H1 (cell line): ENCODE measurements around the gene WNK2. TPM values are rescaled to one million over a fixed set of nuclear protein-coding genes. Genes with fewer than 3 reads are reported as not detected.

Experiments used
- CTCF ChIA-PET: fragments of 300-600 bp; sonication (Branson Sonifier 250); formaldehyde crosslinking; loops from one replicate; lab custom pipeline; 2021; ENCODE audit not compliant: partially characterized antibody; lab: Charles Lee
- POLR2A ChIA-PET: fragments of 300-600 bp; sonication (Branson Sonifier 250); formaldehyde crosslinking; loops from one replicate; lab custom pipeline; 2021; ENCODE audit warnings: inconsistent platforms; ENCODE audit not compliant: partially characterized antibody; lab: Charles Lee
- DNase-seq, 2 experiments: peaks; one replicate each; pipeline versions ENCODE4 v3.0.0 to v3.0.0-alpha.2; 2010 to 2022; ENCODE audit warnings: low spot score in 2 of 2, low read depth in 1 of 2, mixed read lengths in 1 of 2
- FAIRE-seq: peaks from 2 replicates; lab custom pipeline; 2011; peaks lifted over from hg19 to GRCh38; lab: Jason Lieb, UNC
- H2AFZ ChIP-seq: 2 replicates; pipeline ENCODE4 v1.8.1; 2012; ENCODE audit warnings: low read length, inconsistent platforms
- H2AK5ac ChIP-seq: 2 replicates; pipeline ENCODE4 v1.6.1; 2013; ENCODE audit warnings: low read depth, low read length
- H2BK120ac ChIP-seq: replicated peaks from 2 replicates; pipeline ENCODE3; 2013; ENCODE audit warnings: low read depth, low read length, inconsistent platforms
- H2BK12ac ChIP-seq: 2 replicates; pipeline ENCODE4 v1.6.1; 2013; ENCODE audit warnings: low read depth, low read length
- H2BK15ac ChIP-seq: 2 replicates; pipeline ENCODE4 v1.6.1; 2013; ENCODE audit warnings: low read length
- H2BK20ac ChIP-seq: 2 replicates; pipeline ENCODE4 v1.6.1; 2013; ENCODE audit warnings: low read length
- H2BK5ac ChIP-seq: 2 replicates; pipeline ENCODE4 v1.6.1; 2013; ENCODE audit warnings: low read depth, low read length
- H3K14ac ChIP-seq: 2 replicates; pipeline ENCODE4 v1.6.1; 2013; ENCODE audit warnings: inconsistent platforms; ENCODE audit not compliant: insufficient read length
- H3K18ac ChIP-seq: 2 replicates; pipeline ENCODE4 v1.6.1; 2013; ENCODE audit warnings: low read length; ENCODE audit errors: extremely low read depth
- H3K23ac ChIP-seq: 2 replicates; pipeline ENCODE4 v1.6.1; 2013; ENCODE audit warnings: inconsistent platforms; ENCODE audit not compliant: insufficient read length
- H3K23me2 ChIP-seq: 2 replicates; pipeline ENCODE4 v1.6.1; 2013; ENCODE audit warnings: low read depth, low read length
- H3K27ac ChIP-seq: 2 replicates; pipeline ENCODE4 v1.6.1; 2011; ENCODE audit warnings: low read depth, low read length, inconsistent platforms
- H3K27me3 ChIP-seq, 4 experiments: replicated peaks in 1 of 4; 1 replicate in 1 of 4; 2 replicates in 3 of 4; pipeline versions ENCODE4 v1.6.1 to v1.8.1; 2011 to 2013; ENCODE audit warnings: low read length in 3 of 4, mild to moderate bottlenecking in 3 of 4, inconsistent platforms in 2 of 4, mixed read lengths in 2 of 4, moderate library complexity in 1 of 4; ENCODE audit not compliant: control insufficient read depth in 3 of 4, insufficient read depth in 3 of 4; ENCODE audit errors: extremely low read depth in 1 of 4
- H3K36me3 ChIP-seq, 4 experiments: 2 replicates each; pipeline versions ENCODE4 v1.6.1 to v1.8.1; 2011 to 2013; ENCODE audit warnings: mild to moderate bottlenecking in 4 of 4, low read length in 3 of 4, moderate library complexity in 2 of 4, control low read depth in 1 of 4, inconsistent platforms in 1 of 4; ENCODE audit not compliant: insufficient read depth in 4 of 4, control insufficient read depth in 2 of 4
- H3K4ac ChIP-seq: replicated peaks from 2 replicates; pipeline ENCODE3; 2013; ENCODE audit warnings: low read length, low read depth, mixed read lengths, inconsistent platforms; ENCODE audit not compliant: insufficient read length
- H3K4me1 ChIP-seq, 4 experiments: replicated peaks in 1 of 4; 1 replicate in 1 of 4; 2 replicates in 3 of 4; pipeline versions ENCODE4 v1.6.1 to v1.8.1; 2011 to 2013; ENCODE audit warnings: low read length in 3 of 4, inconsistent platforms in 2 of 4, mixed read lengths in 1 of 4; ENCODE audit not compliant: insufficient read depth in 4 of 4, control insufficient read depth in 3 of 4
- H3K4me2 ChIP-seq, 2 experiments: 2 replicates each; pipeline versions ENCODE4 v1.6.1 to v1.8.1; 2011 to 2013; ENCODE audit warnings: low read depth in 2 of 2, low read length in 2 of 2, control low read depth in 1 of 2, inconsistent platforms in 1 of 2, mild to moderate bottlenecking in 1 of 2; ENCODE audit not compliant: insufficient read depth in 1 of 2
- H3K4me3 ChIP-seq, 4 experiments: fragments of 200-600, 300-600 bp in 1 of 4; sonication (generic), shearing (Covaris generic), sonication (Bioruptor Twin) in 1 of 4; 2 replicates each; pipeline versions ENCODE4 v1.5.1 to v1.8.1; 2011 to 2016; ENCODE audit warnings: low read length in 4 of 4, low read depth in 3 of 4, control low read depth in 2 of 4, inconsistent platforms in 2 of 4, mild to moderate bottlenecking in 2 of 4, mixed read lengths in 1 of 4, moderate library complexity in 1 of 4; ENCODE audit not compliant: insufficient read depth in 2 of 4; ENCODE audit errors: extremely low read depth in 1 of 4
- H3K56ac ChIP-seq: replicated peaks from 2 replicates; pipeline ENCODE3; 2013; ENCODE audit warnings: low read depth, mild to moderate bottlenecking, mixed read lengths, low read length, inconsistent platforms; ENCODE audit not compliant: insufficient read length
- H3K79me1 ChIP-seq: 2 replicates; pipeline ENCODE4 v1.6.1; 2013; ENCODE audit warnings: low read depth, low read length, control low read depth
- H3K79me2 ChIP-seq, 2 experiments: 2 replicates each; pipeline versions ENCODE4 v1.6.1 to v1.8.1; 2012 to 2013; ENCODE audit warnings: low read length in 2 of 2, mild to moderate bottlenecking in 2 of 2, inconsistent platforms in 1 of 2; ENCODE audit not compliant: insufficient read depth in 2 of 2, control insufficient read depth in 1 of 2
- H3K9ac ChIP-seq, 4 experiments: replicated peaks in 1 of 4; 1 replicate in 1 of 4; 2 replicates in 3 of 4; pipeline versions ENCODE4 v1.6.1 to v1.8.1; 2011 to 2013; ENCODE audit warnings: low read depth in 3 of 4, low read length in 3 of 4, control low read depth in 2 of 4, mild to moderate bottlenecking in 2 of 4, moderate library complexity in 2 of 4, inconsistent platforms in 1 of 4; ENCODE audit errors: extremely low read depth in 1 of 4
- H3K9me3 ChIP-seq, 2 experiments: 2 replicates each; pipeline versions ENCODE4 v1.6.1 to v1.8.1; 2012 to 2013; ENCODE audit warnings: mild to moderate bottlenecking in 2 of 2, moderate library complexity in 2 of 2, control low read depth in 1 of 2, inconsistent platforms in 1 of 2, low read depth in 1 of 2, low read length in 1 of 2, mixed read lengths in 1 of 2; ENCODE audit not compliant: insufficient read depth in 2 of 2
- H4K20me1 ChIP-seq, 2 experiments: replicated peaks in 1 of 2; 2 replicates each; pipeline versions ENCODE3 to v1.8.1; 2011 to 2013; ENCODE audit warnings: inconsistent platforms in 2 of 2, low read length in 2 of 2, mild to moderate bottlenecking in 1 of 2; ENCODE audit not compliant: insufficient read depth in 2 of 2, control insufficient read depth in 1 of 2
- H4K5ac ChIP-seq: 2 replicates; pipeline ENCODE4 v1.6.1; 2013; ENCODE audit warnings: low read length, low read depth, mixed read lengths, inconsistent platforms; ENCODE audit not compliant: insufficient read length
- H4K8ac ChIP-seq: 2 replicates; pipeline ENCODE4 v1.8.0; 2013; ENCODE audit warnings: mild to moderate bottlenecking, moderate library complexity, low read length, inconsistent platforms; ENCODE audit not compliant: insufficient read depth; ENCODE audit errors: extremely low read depth
- H4K91ac ChIP-seq: replicated peaks from 2 replicates; pipeline ENCODE3; 2013; ENCODE audit warnings: low read length, mixed read lengths, inconsistent platforms; ENCODE audit not compliant: insufficient read length
- ASH2L ChIP-seq: fragments of 200-600, 300-600 bp; sonication (generic); IDR thresholded peaks from one replicate; pipeline ENCODE4 v1.7.1; 2017; ENCODE audit warnings: low read length
- CHD1 ChIP-seq: IDR thresholded peaks from 2 replicates; pipeline ENCODE4 v1.6.1; 2012; ENCODE audit warnings: low read depth, low read length, improper control_type of control experiment
- EP300 ChIP-seq, 2 experiments: IDR thresholded peaks; 1 replicate in 1 of 2; 2 replicates in 1 of 2; pipeline ENCODE4 v1.6.1; 2011 to 2012; ENCODE audit warnings: low read depth in 2 of 2, low read length in 2 of 2, mild to moderate bottlenecking in 2 of 2, borderline replicate concordance in 1 of 2, inconsistent platforms in 1 of 2, moderate library complexity in 1 of 2
- HDAC6 ChIP-seq: IDR thresholded peaks from one replicate; pipeline ENCODE4 v1.7.1; 2012; ENCODE audit warnings: low read depth, mild to moderate bottlenecking, inconsistent platforms, low read length, moderate library complexity
- MAX ChIP-seq: IDR thresholded peaks from 2 replicates; pipeline ENCODE4 v1.6.1; 2012; ENCODE audit warnings: inconsistent platforms
- USF2 ChIP-seq: IDR thresholded peaks from 2 replicates; pipeline ENCODE4 v1.6.1; 2011; ENCODE audit warnings: low read length, improper control_type of control experiment
- WGBS, 2 experiments: shearing (Covaris generic) in 1 of 2; methylation state at CpG; one replicate each; pipeline versions ENCODE4 v1.1.6 to v1.1.7; 2013 to 2015; ENCODE audit warnings: low lambda C conversion rate in 2 of 2, mixed read lengths in 2 of 2, inconsistent platforms in 1 of 2, low coverage in 1 of 2, missing lambda C conversion rate in 1 of 2; ENCODE audit not compliant: insufficient replicate concordance in 2 of 2, insufficient coverage in 1 of 2, insufficient read length in 1 of 2; ENCODE audit errors: extremely low coverage in 1 of 2, missing lambda C conversion rate in 1 of 2; 5-methylcytosine and 5-hydroxymethylcytosine counted together
- polyA plus RNA-seq, 7 experiments: library from polyadenylated mRNA; depleted of rRNA in 3 of 7; stranded (reverse) in 5 of 7; unstranded in 2 of 7; fragments of >200 nt in 5 of 7; fragments of 200-250 nt in 2 of 7; gene quantifications; 1 replicate in 5 of 7; 2 replicates in 1 of 7; 4 replicates in 1 of 7; pipeline versions ENCODE4 v1.2.1 to v1.2.3, GENCODE V29; 2011 to 2013; ENCODE audit warnings: missing spikeins in 2 of 7, mixed read lengths in 2 of 7
- total RNA-seq: library from RNA; stranded (reverse); fragmentation: NEBNext Ultra II Directional; extraction: Animal tissue kit (Norgen Biotek cat#: 25700); gene quantifications from 2 replicates; pipeline ENCODE4 v1.2.1, GENCODE V29; 2021

Gene WNK2
- total and polyA plus RNA-seq, 2 of the 8 experiments (the other 6 are each of a cell fraction or from before 2014, with no cell fraction given) = 12.0 to 87.2 TPM

- H2AFZ ChIP-seq = no peak overlapping the region
- DNase-seq (no peak), FAIRE-seq (no peak)
- H2BK15ac ChIP-seq = no peak overlapping the region; the same call in none of the 2 replicates
- H4K91ac ChIP-seq = no peak overlapping the region
- H4K8ac ChIP-seq = peak overlapping the region; percentile 76; the same call in 1 of the 2 replicates
- POLR2A ChIA-PET = no interaction called here
- 0 out of 2 replicates have a peak overlapping the region, but pooled peaks have one; percentile 48 for H3K18ac ChIP-seq
- peaks cover 0 to 16% (median 7%) of the 10 kb centered on the region in 4 experiments; a peak in 6 of 7 replicates for H3K4me1 ChIP-seq
- no peak overlapping the region for H2BK120ac ChIP-seq
- no peak overlapping the region for H3K27ac ChIP-seq
- H2BK12ac ChIP-seq = no peak overlapping the region
- H3K23ac ChIP-seq = no peak overlapping the region
- H4K20me1 ChIP-seq = peaks cover 8 to 19% of the 10 kb centered on the region in 2 experiments
- CTCF ChIA-PET = interaction anchor here (0.8 to 2.3 kb wide), 6 partner anchors 8 to 119 kb away, joined by 3 to 7 read pairs (median 3); no protein-coding TSS in a partner anchor
- H3K56ac ChIP-seq = no peak overlapping the region
- peaks cover 8% of the 10 kb centered on the region for H3K79me1 ChIP-seq
- no peaks in the 10 kb centered on the region for H3K36me3 ChIP-seq
- no peak overlapping the region for H2BK20ac ChIP-seq
- H4K5ac ChIP-seq = no peak overlapping the region
- H3K23me2 ChIP-seq = peaks cover 18% of the 10 kb centered on the region; the same call in 1 of the 2 replicates
- no peak overlapping the region for H2AK5ac ChIP-seq
- H3K4ac ChIP-seq = no peak overlapping the region
- peaks cover 0 to 23% of the 10 kb centered on the region in 2 experiments; a peak in 2 of 4 replicates for H3K79me2 ChIP-seq
- no peak overlapping the region for H2BK5ac ChIP-seq
- H3K4me3 ChIP-seq = peak overlapping the region in 3 of 4 experiments; percentile 53 to 86 (median 61); a peak in 4 of 8 replicates
- H3K27me3 ChIP-seq = peaks cover 0 to 43% (median 27%) of the 10 kb centered on the region in 4 experiments; a peak in 6 of 7 replicates
- H3K4me2 ChIP-seq = peak overlapping the region; percentile 58 to 87
- H3K9ac ChIP-seq = no peak overlapping the region
- WGBS, 2 experiments = 88% methylated on average over 5 of the region's 5 CpGs; no CpG with 5 or more reads in 1 of the 2 experiments
- H3K14ac ChIP-seq = no peak overlapping the region
- no peak for TF ChIP-seq USF2
- TF ChIP-seq EP300 (IDR thresholded peaks at IDR 0.05; ENCODE audit: borderline replicate concordance in 1 of 2, low read depth in 2 of 2, low read length in 2 of 2) = no peak
- no peak for TF ChIP-seq MAX
- no peak for TF ChIP-seq HDAC6
- TF ChIP-seq CHD1 = no peak
- no peak for TF ChIP-seq ASH2L
- H3K9me3 ChIP-seq = no peaks in the 10 kb centered on the region
Measured at GRCh38 chr9:93183131-93183662, 742 bp upstream of the WNK2 start.
